Memory B cell (primary cell): ENCODE measurements around the gene CHD6.

ENCODE experiments used
- ATAC-seq: fragments of 150-1000 bp; cut with Tn5 transposase; 2 replicates; pipeline ENCODE4 v1.10.0; 2021; ENCODE audit warnings: low read depth, mild to moderate bottlenecking, moderate library complexity
- DNase-seq, 2 donors: peaks; one replicate each; pipeline ENCODE4 v3.0.0; 2022; ENCODE audit warnings: low spot score in 2 of 2
- H3K27ac Mint-ChIP-seq: one replicate; pipeline ENCODE4 v1.8.0; 2022; ENCODE audit warnings: mild to moderate bottlenecking, moderate library complexity, mixed read lengths
- H3K27me3 Mint-ChIP-seq: one replicate; pipeline ENCODE4 v1.8.0; 2022; ENCODE audit warnings: mixed read lengths
- H3K36me3 Mint-ChIP-seq: one replicate; pipeline ENCODE4 v1.8.0; 2022; ENCODE audit warnings: mild to moderate bottlenecking, mixed read lengths
- H3K4me1 Mint-ChIP-seq: one replicate; pipeline ENCODE4 v1.8.0; 2022; ENCODE audit warnings: mixed read lengths
- H3K4me3 Mint-ChIP-seq: one replicate; pipeline ENCODE4 v1.8.0; 2022; ENCODE audit warnings: mild to moderate bottlenecking, moderate library complexity, mixed read lengths
- H3K9me3 Mint-ChIP-seq: one replicate; pipeline ENCODE4 v1.8.0; 2022; ENCODE audit warnings: mixed read lengths

CHD6 gene

GRCh38 chr20:41631826-41632225 lies 13.6 kb upstream of the CHD6 start:
- Mint-ChIP-seq H3K36me3 (no peaks in the 10 kb centered on the region), H3K4me1 (peaks cover 10% of the 10 kb centered on the region), H3K9me3 (peaks cover 3% of the 10 kb centered on the region), H3K27ac (no peak overlapping the region), H3K4me3 (no peak overlapping the region), H3K27me3 (peaks cover 2% of the 10 kb centered on the region)
- ATAC-seq (no peak), DNase-seq (no peak)

- H3K4me3 Mint-ChIP-seq: no peak overlapping the region
- no peaks in the 10 kb centered on the region for H3K36me3 Mint-ChIP-seq
- ATAC-seq: no peak
- peaks cover 10% of the 10 kb centered on the region for H3K4me1 Mint-ChIP-seq
- H3K9me3 Mint-ChIP-seq: peaks cover 3% of the 10 kb centered on the region
- no peak overlapping the region for H3K27ac Mint-ChIP-seq
- DNase-seq: no peak
- peaks cover 2% of the 10 kb centered on the region for H3K27me3 Mint-ChIP-seq
Observed at GRCh38 chr20:41630846-41631245, 12.7 kb upstream of the CHD6 start.

GRCh38 chr20:41627611-41628244 lies 9.6 kb upstream of the CHD6 start:
- Mint-ChIP-seq H3K9me3 (peaks cover 3% of the 10 kb centered on the region), H3K36me3 (no peaks in the 10 kb centered on the region), H3K4me3 (no peak overlapping the region), H3K27me3 (no peaks in the 10 kb centered on the region), H3K4me1 (peaks cover 8% of the 10 kb centered on the region), H3K27ac (peak overlapping the region; percentile 7)
- ATAC-seq (peak; percentile 66), DNase-seq (no peak)

GRCh38 chr20:41627001-41627495 lies 8.9 kb upstream of the CHD6 start:
- no peak for ATAC-seq
- Mint-ChIP-seq H3K4me3 (no peak overlapping the region), H3K27me3 (no peaks in the 10 kb centered on the region), H3K4me1 (peaks cover 8% of the 10 kb centered on the region), H3K9me3 (peaks cover 3% of the 10 kb centered on the region), H3K36me3 (no peaks in the 10 kb centered on the region), H3K27ac (no peak overlapping the region)
- DNase-seq: no peak

GRCh38 chr20:41623625-41624375 lies 5.6 kb upstream of the CHD6 start:
- H3K36me3 Mint-ChIP-seq: no peaks in the 10 kb centered on the region
- peaks cover 3% of the 10 kb centered on the region for H3K9me3 Mint-ChIP-seq
- H3K27ac Mint-ChIP-seq: no peak overlapping the region
- H3K4me3 Mint-ChIP-seq: no peak overlapping the region
- ATAC-seq (no peak), DNase-seq (no peak)
- H3K4me1 Mint-ChIP-seq: peaks cover 14% of the 10 kb centered on the region
- no peaks in the 10 kb centered on the region for H3K27me3 Mint-ChIP-seq

GRCh38 chr20:41622584-41622983 lies 4.4 kb upstream of the CHD6 start:
- no peak overlapping the region for H3K4me3 Mint-ChIP-seq
- peaks cover under 1% of the 10 kb centered on the region for H3K9me3 Mint-ChIP-seq
- no peaks in the 10 kb centered on the region for H3K27me3 Mint-ChIP-seq
- no peak overlapping the region for H3K27ac Mint-ChIP-seq
- no peaks in the 10 kb centered on the region for H3K36me3 Mint-ChIP-seq
- ATAC-seq: no peak
- H3K4me1 Mint-ChIP-seq: peaks cover 7% of the 10 kb centered on the region
- DNase-seq: no peak

- H3K4me3 Mint-ChIP-seq: no peak overlapping the region
- DNase-seq (no peak), ATAC-seq (no peak)
- H3K27ac Mint-ChIP-seq: no peak overlapping the region
- no peaks in the 10 kb centered on the region for H3K36me3 Mint-ChIP-seq
- no peaks in the 10 kb centered on the region for H3K9me3 Mint-ChIP-seq
- no peaks in the 10 kb centered on the region for H3K27me3 Mint-ChIP-seq
- peaks cover 7% of the 10 kb centered on the region for H3K4me1 Mint-ChIP-seq
Observed at GRCh38 chr20:41621971-41622370, 3.8 kb upstream of the CHD6 start.

GRCh38 chr20:41621421-41621820 lies 3.2 kb upstream of the CHD6 start:
- ATAC-seq: no peak
- Mint-ChIP-seq H3K4me1 (peaks cover 11% of the 10 kb centered on the region), H3K27me3 (no peaks in the 10 kb centered on the region), H3K4me3 (no peak overlapping the region), H3K27ac (no peak overlapping the region), H3K36me3 (no peaks in the 10 kb centered on the region), H3K9me3 (no peaks in the 10 kb centered on the region)
- no peak for DNase-seq

GRCh38 chr20:41619360-41620100 lies 1.4 kb upstream of the CHD6 start:
- Mint-ChIP-seq H3K4me1 (peaks cover 22% of the 10 kb centered on the region), H3K9me3 (no peaks in the 10 kb centered on the region), H3K4me3 (peak overlapping the region; percentile 93), H3K27ac (no peak overlapping the region), H3K27me3 (no peaks in the 10 kb centered on the region), H3K36me3 (no peaks in the 10 kb centered on the region)
- DNase-seq: no peak
- no peak for ATAC-seq

GRCh38 chr20:41618807-41619311 lies 682 bp upstream of the CHD6 start:
- Mint-ChIP-seq H3K4me1 (peaks cover 22% of the 10 kb centered on the region), H3K27ac (peak overlapping the region; percentile 95), H3K4me3 (peak overlapping the region; percentile 93), H3K36me3 (no peaks in the 10 kb centered on the region), H3K27me3 (no peaks in the 10 kb centered on the region), H3K9me3 (no peaks in the 10 kb centered on the region)
- ATAC-seq (no peak), DNase-seq (no peak)

- DNase-seq: peak; percentile 27 to 36
Observed at GRCh38 chr20:41617059-41617901, 897 bp downstream of the CHD6 start.

GRCh38 chr20:41616228-41616627 lies 1.9 kb downstream of the CHD6 start:
- peak overlapping the region; percentile 31 for H3K27ac Mint-ChIP-seq
- H3K36me3 Mint-ChIP-seq: peaks cover 2% of the 10 kb centered on the region
- ATAC-seq (no peak), DNase-seq (no peak)
- peak overlapping the region; percentile 46 for H3K4me3 Mint-ChIP-seq
- H3K27me3 Mint-ChIP-seq: no peaks in the 10 kb centered on the region
- H3K9me3 Mint-ChIP-seq: no peaks in the 10 kb centered on the region
- peaks cover 31% of the 10 kb centered on the region for H3K4me1 Mint-ChIP-seq

More at GRCh38 chr20:41617059-41617901, 897 bp downstream of the CHD6 start:
- ATAC-seq: peak; percentile 21
- peak overlapping the region; percentile 94 for H3K4me3 Mint-ChIP-seq
- no peaks in the 10 kb centered on the region for H3K9me3 Mint-ChIP-seq
- H3K36me3 Mint-ChIP-seq: peaks cover under 1% of the 10 kb centered on the region
- no peaks in the 10 kb centered on the region for H3K27me3 Mint-ChIP-seq
- peaks cover 25% of the 10 kb centered on the region for H3K4me1 Mint-ChIP-seq
- peak overlapping the region; percentile 94 for H3K27ac Mint-ChIP-seq

- DNase-seq: no peak
- H3K9me3 Mint-ChIP-seq: no peaks in the 10 kb centered on the region
- no peaks in the 10 kb centered on the region for H3K27me3 Mint-ChIP-seq
- peaks cover 31% of the 10 kb centered on the region for H3K4me1 Mint-ChIP-seq
- no peak for ATAC-seq
- H3K36me3 Mint-ChIP-seq: peaks cover 2% of the 10 kb centered on the region
- H3K27ac Mint-ChIP-seq: no peak overlapping the region
- H3K4me3 Mint-ChIP-seq: no peak overlapping the region
Observed at GRCh38 chr20:41615676-41616075, 2.5 kb downstream of the CHD6 start.
